Femur (tissue), 1 donor: ENCODE measurements around the gene MAGEA6.

ENCODE experiments used
- DNase-seq: peaks from one replicate; pipeline ENCODE4 v3.0.0-alpha.2; 2017

MAGEA6 gene

DNA sequence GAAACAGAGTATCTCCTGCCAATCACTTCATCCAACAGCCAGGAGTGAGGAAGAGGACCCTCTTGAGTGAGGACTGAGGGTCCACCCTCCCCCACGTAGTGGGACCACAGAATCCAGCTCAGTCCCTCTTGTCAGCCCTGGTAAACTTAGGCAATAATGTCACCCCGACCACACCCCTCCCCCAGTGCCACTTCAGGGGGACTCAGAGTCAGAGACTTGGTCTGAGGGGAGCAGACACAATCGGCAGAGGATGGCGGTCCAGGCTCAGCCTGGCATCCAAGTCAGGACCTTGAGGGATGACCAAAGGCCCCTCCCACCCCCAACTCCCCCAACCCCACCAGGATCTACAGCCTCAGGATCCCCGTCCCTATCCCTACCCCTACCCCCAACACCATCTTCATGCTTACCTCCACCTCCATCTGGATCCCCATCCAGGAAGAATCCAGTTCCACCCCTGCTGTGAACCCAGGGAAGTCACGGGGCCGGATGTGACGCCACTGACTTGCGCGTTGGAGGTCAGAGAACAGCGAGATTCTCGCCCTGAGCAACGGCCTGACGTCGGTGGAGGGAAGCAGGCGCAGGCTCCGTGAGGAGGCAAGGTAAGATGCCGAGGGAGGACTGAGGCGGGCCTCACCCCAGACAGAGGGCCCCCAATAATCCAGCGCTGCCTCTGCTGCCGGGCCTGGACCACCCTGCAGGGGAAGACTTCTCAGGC, 36.1 kb downstream of the MAGEA6 start, which contains the start of the genes CSAG1 and MAGEA12:
Gene CSAG1, minus strand, starts transcription at position 461 of the 715 bp plus-strand sequence. CDS start 1,261 bp downstream, outside the sequence.
Gene MAGEA12, plus strand, starts transcription at position 497 of the 715 bp plus-strand sequence. CDS start 2,405 bp downstream, outside the sequence.
- no peak for DNase-seq

DNA sequence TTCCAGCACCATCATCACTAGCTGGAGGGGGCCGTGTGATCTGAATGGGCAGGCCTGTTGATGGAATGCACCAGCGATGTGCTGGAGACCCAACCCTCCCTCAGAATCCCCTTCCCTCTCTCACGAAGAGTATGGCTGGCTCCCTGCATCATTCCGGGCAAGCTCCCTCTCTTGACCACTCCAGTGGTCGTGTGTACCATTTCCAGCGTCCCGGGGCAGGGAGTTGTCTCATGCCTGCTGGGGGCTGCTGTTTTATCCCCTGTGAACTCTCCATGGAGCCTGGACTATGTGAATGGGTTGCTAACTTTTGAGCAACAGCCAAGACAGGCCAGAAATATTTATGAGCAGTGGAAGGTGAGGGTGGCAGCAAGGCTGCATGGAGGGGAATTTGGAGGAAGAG, 44.1 kb downstream of the MAGEA6 start:
- no peak for DNase-seq
